ENCODE data around the gene SBK3.
"Not testable (repeated sequence)": the region's sequence is repeated elsewhere in the genome, so short reads cannot be mapped to it uniquely, and the experiment has no call there.

SBK3 gene

GRCh38 chr19:55569477-55569876 lies 24.1 kb upstream of the SBK3 start:
- H3K9me3 ChIP-seq (ENCODE audit: control insufficient read depth, low read length); DNase-seq (ENCODE audit: low read depth): not testable (repeated sequence)

GRCh38 chr19:55567708-55568328 lies 22.5 kb upstream of the SBK3 start:
- no peaks in the 10 kb centered on the region for H3K4me1 ChIP-seq (ENCODE audit: control insufficient read depth, insufficient read depth, low read length)
- H3K27me3 ChIP-seq (replicated peaks; ENCODE audit: control insufficient read depth, insufficient read depth, low read length) = peaks cover 6% of the 10 kb centered on the region
- H3K4me3 ChIP-seq (ENCODE audit: low read length) = no peak overlapping the region
- H3K9ac ChIP-seq (ENCODE audit: low read length) = no peak overlapping the region
- DNase-seq (ENCODE audit: low read depth) = no peak
- peaks cover 7% of the 10 kb centered on the region for H3K9me3 ChIP-seq (ENCODE audit: control insufficient read depth, low read length)
- H3K36me3 ChIP-seq (ENCODE audit: control insufficient read depth, insufficient read depth, low read length, severe bottlenecking) = no peaks in the 10 kb centered on the region

More at GRCh38 chr19:55569477-55569876, 24.1 kb upstream of the SBK3 start:
- H3K4me3 ChIP-seq (ENCODE audit: low read length); H3K9ac ChIP-seq (ENCODE audit: low read length); H3K4me1 ChIP-seq (ENCODE audit: control insufficient read depth, insufficient read depth, low read length); H3K27me3 ChIP-seq (replicated peaks; ENCODE audit: control insufficient read depth, insufficient read depth, low read length); H3K36me3 ChIP-seq (ENCODE audit: control insufficient read depth, insufficient read depth, low read length, severe bottlenecking): not testable (repeated sequence)

- Histone ChIP-seq H3K4me3 (ENCODE audit: low read length) (no peak overlapping the region), H3K9ac (ENCODE audit: low read length) (no peak overlapping the region), H3K36me3 (ENCODE audit: control insufficient read depth, insufficient read depth, low read length, severe bottlenecking) (no peaks in the 10 kb centered on the region), H3K4me1 (ENCODE audit: control insufficient read depth, insufficient read depth, low read length) (no peaks in the 10 kb centered on the region), H3K27me3 (replicated peaks; ENCODE audit: control insufficient read depth, insufficient read depth, low read length) (peaks cover 6% of the 10 kb centered on the region), H3K9me3 (ENCODE audit: control insufficient read depth, low read length) (peaks cover 7% of the 10 kb centered on the region)
- no peak for DNase-seq (ENCODE audit: low read depth)
Measured at GRCh38 chr19:55566823-55567222, 21.5 kb upstream of the SBK3 start.

GRCh38 chr19:55563261-55563690 lies 17.9 kb upstream of the SBK3 start:
- DNase-seq (ENCODE audit: low read depth) = no peak
- no peaks in the 10 kb centered on the region for H3K4me1 ChIP-seq (ENCODE audit: control insufficient read depth, insufficient read depth, low read length)
- peaks cover 9% of the 10 kb centered on the region for H3K9me3 ChIP-seq (ENCODE audit: control insufficient read depth, low read length)
- H3K27me3 ChIP-seq (replicated peaks; ENCODE audit: control insufficient read depth, insufficient read depth, low read length) = peaks cover 13% of the 10 kb centered on the region
- H3K36me3 ChIP-seq (ENCODE audit: control insufficient read depth, insufficient read depth, low read length, severe bottlenecking) = no peaks in the 10 kb centered on the region
- no peak overlapping the region for H3K4me3 ChIP-seq (ENCODE audit: low read length)
- no peak overlapping the region for H3K9ac ChIP-seq (ENCODE audit: low read length)

GRCh38 chr19:55559684-55560083 lies 14.3 kb upstream of the SBK3 start:
- Histone ChIP-seq H3K4me3 (ENCODE audit: low read length) (no peak overlapping the region), H3K4me1 (ENCODE audit: control insufficient read depth, insufficient read depth, low read length) (no peaks in the 10 kb centered on the region), H3K9me3 (ENCODE audit: control insufficient read depth, low read length) (peaks cover 9% of the 10 kb centered on the region), H3K27me3 (replicated peaks; ENCODE audit: control insufficient read depth, insufficient read depth, low read length) (peaks cover 13% of the 10 kb centered on the region), H3K36me3 (ENCODE audit: control insufficient read depth, insufficient read depth, low read length, severe bottlenecking) (no peaks in the 10 kb centered on the region), H3K9ac (ENCODE audit: low read length) (no peak overlapping the region)
- no peak for DNase-seq (ENCODE audit: low read depth)

GRCh38 chr19:55554741-55555152 lies 9.4 kb upstream of the SBK3 start:
- Histone ChIP-seq H3K4me1 (ENCODE audit: control insufficient read depth, insufficient read depth, low read length) (peaks cover 15% of the 10 kb centered on the region), H3K9ac (ENCODE audit: low read length) (no peak overlapping the region), H3K36me3 (ENCODE audit: control insufficient read depth, insufficient read depth, low read length, severe bottlenecking) (no peaks in the 10 kb centered on the region), H3K27me3 (replicated peaks; ENCODE audit: control insufficient read depth, insufficient read depth, low read length) (peaks cover 5% of the 10 kb centered on the region), H3K4me3 (ENCODE audit: low read length) (no peak overlapping the region), H3K9me3 (ENCODE audit: control insufficient read depth, low read length) (no peaks in the 10 kb centered on the region)
- no peak for DNase-seq (ENCODE audit: low read depth)

- H3K36me3 ChIP-seq (ENCODE audit: control insufficient read depth, insufficient read depth, low read length, severe bottlenecking) = no peaks in the 10 kb centered on the region
- no peaks in the 10 kb centered on the region for H3K9me3 ChIP-seq (ENCODE audit: control insufficient read depth, low read length)
- peaks cover 20% of the 10 kb centered on the region for H3K4me1 ChIP-seq (ENCODE audit: control insufficient read depth, insufficient read depth, low read length)
- peaks cover 5% of the 10 kb centered on the region for H3K27me3 ChIP-seq (replicated peaks; ENCODE audit: control insufficient read depth, insufficient read depth, low read length)
- H3K9ac ChIP-seq (ENCODE audit: low read length) = no peak overlapping the region
- no peak for DNase-seq (ENCODE audit: low read depth)
- H3K4me3 ChIP-seq (ENCODE audit: low read length) = no peak overlapping the region
Measured at GRCh38 chr19:55554302-55554701, 9.0 kb upstream of the SBK3 start.

GRCh38 chr19:55553217-55554182 lies 8.2 kb upstream of the SBK3 start:
- H3K9ac ChIP-seq (ENCODE audit: low read length) = no peak overlapping the region
- H3K4me1 ChIP-seq (ENCODE audit: control insufficient read depth, insufficient read depth, low read length) = peaks cover 21% of the 10 kb centered on the region
- no peaks in the 10 kb centered on the region for H3K36me3 ChIP-seq (ENCODE audit: control insufficient read depth, insufficient read depth, low read length, severe bottlenecking)
- no peak overlapping the region for H3K4me3 ChIP-seq (ENCODE audit: low read length)
- no peaks in the 10 kb centered on the region for H3K9me3 ChIP-seq (ENCODE audit: control insufficient read depth, low read length)
- peaks cover 5% of the 10 kb centered on the region for H3K27me3 ChIP-seq (replicated peaks; ENCODE audit: control insufficient read depth, insufficient read depth, low read length)
- peak; percentile 38 for DNase-seq (ENCODE audit: low read depth)

- no peak overlapping the region for H3K9ac ChIP-seq (ENCODE audit: low read length)
- DNase-seq (ENCODE audit: low read depth) = peak; percentile 89
- no peaks in the 10 kb centered on the region for H3K36me3 ChIP-seq (ENCODE audit: control insufficient read depth, insufficient read depth, low read length, severe bottlenecking)
- peaks cover 28% of the 10 kb centered on the region for H3K4me1 ChIP-seq (ENCODE audit: control insufficient read depth, insufficient read depth, low read length)
- peaks cover 2% of the 10 kb centered on the region for H3K27me3 ChIP-seq (replicated peaks; ENCODE audit: control insufficient read depth, insufficient read depth, low read length)
- H3K4me3 ChIP-seq (ENCODE audit: low read length) = no peak overlapping the region
- no peaks in the 10 kb centered on the region for H3K9me3 ChIP-seq (ENCODE audit: control insufficient read depth, low read length)
Measured at GRCh38 chr19:55552620-55553019, 7.3 kb upstream of the SBK3 start.

GRCh38 chr19:55552206-55552605 lies 6.9 kb upstream of the SBK3 start:
- no peaks in the 10 kb centered on the region for H3K36me3 ChIP-seq (ENCODE audit: control insufficient read depth, insufficient read depth, low read length, severe bottlenecking)
- no peak overlapping the region for H3K9ac ChIP-seq (ENCODE audit: low read length)
- peak; percentile 27 for DNase-seq (ENCODE audit: low read depth)
- H3K27me3 ChIP-seq (replicated peaks; ENCODE audit: control insufficient read depth, insufficient read depth, low read length) = no peaks in the 10 kb centered on the region
- no peaks in the 10 kb centered on the region for H3K9me3 ChIP-seq (ENCODE audit: control insufficient read depth, low read length)
- no peak overlapping the region for H3K4me3 ChIP-seq (ENCODE audit: low read length)
- H3K4me1 ChIP-seq (ENCODE audit: control insufficient read depth, insufficient read depth, low read length) = peaks cover 31% of the 10 kb centered on the region

- Histone ChIP-seq H3K27me3 (replicated peaks; ENCODE audit: control insufficient read depth, insufficient read depth, low read length) (peaks cover 4% of the 10 kb centered on the region), H3K4me1 (ENCODE audit: control insufficient read depth, insufficient read depth, low read length) (peaks cover 41% of the 10 kb centered on the region), H3K36me3 (ENCODE audit: control insufficient read depth, insufficient read depth, low read length, severe bottlenecking) (no peaks in the 10 kb centered on the region), H3K9ac (ENCODE audit: low read length) (no peak overlapping the region), H3K9me3 (ENCODE audit: control insufficient read depth, low read length) (no peaks in the 10 kb centered on the region), H3K4me3 (ENCODE audit: low read length) (no peak overlapping the region)
- DNase-seq (ENCODE audit: low read depth) = peak; percentile 19
Measured at GRCh38 chr19:55550321-55550650, 4.9 kb upstream of the SBK3 start.

All from adipocyte (in vitro differentiated cells).